Osteoblast (primary cell): ENCODE measurements around the gene IFNGR1. TPM values are rescaled to one million over a fixed set of nuclear protein-coding genes. Genes with fewer than 3 reads are reported as not detected.

ENCODE experiments used
- DNase-seq: peaks from one replicate; pipeline ENCODE4 v3.0.0; 2011; ENCODE audit warnings: low spot score, mixed read lengths; ENCODE audit not compliant: insufficient read length; ENCODE audit errors: missing footprints
- H2AFZ ChIP-seq: 2 replicates; pipeline ENCODE4 v1.6.0; 2011; ENCODE audit warnings: mild to moderate bottlenecking, low read length
- H3K27ac ChIP-seq: 2 replicates; pipeline ENCODE4 v1.5.1; 2011; ENCODE audit warnings: mild to moderate bottlenecking, low read depth, low read length, moderate library complexity
- H3K27me3 ChIP-seq: 2 replicates; pipeline ENCODE4 v1.6.0; 2012; ENCODE audit warnings: mild to moderate bottlenecking, control low read depth, inconsistent platforms, low read length, moderate library complexity; ENCODE audit not compliant: insufficient read depth
- H3K36me3 ChIP-seq: 2 replicates; pipeline ENCODE4 v1.5.1; 2011; ENCODE audit warnings: mild to moderate bottlenecking, low read length, control low read depth, moderate library complexity; ENCODE audit not compliant: insufficient read depth
- H3K4me1 ChIP-seq: 2 replicates; pipeline ENCODE4 v1.5.1; 2011; ENCODE audit warnings: mild to moderate bottlenecking, low read length, control low read depth, moderate library complexity; ENCODE audit not compliant: insufficient read depth
- H3K4me2 ChIP-seq: 2 replicates; pipeline ENCODE4 v1.6.0; 2011; ENCODE audit warnings: mild to moderate bottlenecking, low read length; ENCODE audit not compliant: insufficient read depth
- H3K4me3 ChIP-seq: fragments of 200-600 bp; sonication (generic); 3 replicates; pipeline ENCODE4 v1.5.1; 2012; ENCODE audit warnings: mild to moderate bottlenecking, low read length, inconsistent platforms; ENCODE audit not compliant: insufficient read depth
- H3K79me2 ChIP-seq: 2 replicates; pipeline ENCODE4 v1.6.0; 2012; ENCODE audit warnings: mild to moderate bottlenecking, low read length, control low read depth, inconsistent platforms; ENCODE audit not compliant: insufficient read depth
- H3K9me3 ChIP-seq: 2 replicates; pipeline ENCODE4 v1.5.1; 2011; ENCODE audit warnings: low read depth, low read length, control low read depth
- H4K20me1 ChIP-seq: 2 replicates; pipeline ENCODE4 v1.6.0; 2012; ENCODE audit warnings: mild to moderate bottlenecking, low read length, control low read depth; ENCODE audit not compliant: insufficient read depth
- total RNA-seq: library from RNA; depleted of rRNA; stranded (reverse); fragments of >200 nt; gene quantifications from 2 replicates; pipeline ENCODE4 v1.2.3, GENCODE V29; 2012
- TF ChIP-seq, protein P1 (sequence below): IDR thresholded peaks from 2 replicates; pipeline ENCODE4 v1.5.1; 2011; ENCODE audit warnings: mild to moderate bottlenecking, low read depth, low read length, moderate library complexity; ENCODE audit errors: extremely low read depth

IFNGR1 gene
- total RNA-seq, 1 donor: 62.6 TPM

DNA sequence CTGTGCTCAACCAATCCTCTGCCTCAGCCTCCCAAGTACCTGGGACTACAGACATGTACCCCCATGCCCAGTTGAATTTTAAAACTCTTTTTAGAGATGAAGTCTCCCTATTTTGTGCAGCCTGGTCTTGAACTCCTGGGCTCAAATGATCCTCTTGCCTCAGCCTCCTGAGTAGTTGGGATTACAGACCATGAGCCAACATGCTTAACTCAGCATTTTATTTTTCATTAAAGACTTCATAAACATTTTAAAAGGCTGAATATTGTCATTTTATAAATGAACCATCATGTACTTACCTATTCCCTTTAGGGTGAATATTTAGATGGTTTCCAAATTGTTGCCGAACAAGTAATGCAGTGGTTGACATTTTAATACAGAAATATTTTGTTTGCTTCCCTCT, 16.5 kb upstream of the IFNGR1 start:
- Histone ChIP-seq H3K27ac (no peak overlapping the region), H3K79me2 (no peaks in the 10 kb centered on the region), H3K36me3 (no peaks in the 10 kb centered on the region), H3K4me1 (peaks cover 24% of the 10 kb centered on the region), H4K20me1 (no peaks in the 10 kb centered on the region), H3K27me3 (no peaks in the 10 kb centered on the region), H3K4me3 (no peak overlapping the region), H3K4me2 (no peak overlapping the region), H2AFZ (no peak overlapping the region), H3K9me3 (no peaks in the 10 kb centered on the region)
- TF ChIP-seq, protein P1, sequence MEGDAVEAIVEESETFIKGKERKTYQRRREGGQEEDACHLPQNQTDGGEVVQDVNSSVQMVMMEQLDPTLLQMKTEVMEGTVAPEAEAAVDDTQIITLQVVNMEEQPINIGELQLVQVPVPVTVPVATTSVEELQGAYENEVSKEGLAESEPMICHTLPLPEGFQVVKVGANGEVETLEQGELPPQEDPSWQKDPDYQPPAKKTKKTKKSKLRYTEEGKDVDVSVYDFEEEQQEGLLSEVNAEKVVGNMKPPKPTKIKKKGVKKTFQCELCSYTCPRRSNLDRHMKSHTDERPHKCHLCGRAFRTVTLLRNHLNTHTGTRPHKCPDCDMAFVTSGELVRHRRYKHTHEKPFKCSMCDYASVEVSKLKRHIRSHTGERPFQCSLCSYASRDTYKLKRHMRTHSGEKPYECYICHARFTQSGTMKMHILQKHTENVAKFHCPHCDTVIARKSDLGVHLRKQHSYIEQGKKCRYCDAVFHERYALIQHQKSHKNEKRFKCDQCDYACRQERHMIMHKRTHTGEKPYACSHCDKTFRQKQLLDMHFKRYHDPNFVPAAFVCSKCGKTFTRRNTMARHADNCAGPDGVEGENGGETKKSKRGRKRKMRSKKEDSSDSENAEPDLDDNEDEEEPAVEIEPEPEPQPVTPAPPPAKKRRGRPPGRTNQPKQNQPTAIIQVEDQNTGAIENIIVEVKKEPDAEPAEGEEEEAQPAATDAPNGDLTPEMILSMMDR: no peak
- DNase-seq: no peak

DNA sequence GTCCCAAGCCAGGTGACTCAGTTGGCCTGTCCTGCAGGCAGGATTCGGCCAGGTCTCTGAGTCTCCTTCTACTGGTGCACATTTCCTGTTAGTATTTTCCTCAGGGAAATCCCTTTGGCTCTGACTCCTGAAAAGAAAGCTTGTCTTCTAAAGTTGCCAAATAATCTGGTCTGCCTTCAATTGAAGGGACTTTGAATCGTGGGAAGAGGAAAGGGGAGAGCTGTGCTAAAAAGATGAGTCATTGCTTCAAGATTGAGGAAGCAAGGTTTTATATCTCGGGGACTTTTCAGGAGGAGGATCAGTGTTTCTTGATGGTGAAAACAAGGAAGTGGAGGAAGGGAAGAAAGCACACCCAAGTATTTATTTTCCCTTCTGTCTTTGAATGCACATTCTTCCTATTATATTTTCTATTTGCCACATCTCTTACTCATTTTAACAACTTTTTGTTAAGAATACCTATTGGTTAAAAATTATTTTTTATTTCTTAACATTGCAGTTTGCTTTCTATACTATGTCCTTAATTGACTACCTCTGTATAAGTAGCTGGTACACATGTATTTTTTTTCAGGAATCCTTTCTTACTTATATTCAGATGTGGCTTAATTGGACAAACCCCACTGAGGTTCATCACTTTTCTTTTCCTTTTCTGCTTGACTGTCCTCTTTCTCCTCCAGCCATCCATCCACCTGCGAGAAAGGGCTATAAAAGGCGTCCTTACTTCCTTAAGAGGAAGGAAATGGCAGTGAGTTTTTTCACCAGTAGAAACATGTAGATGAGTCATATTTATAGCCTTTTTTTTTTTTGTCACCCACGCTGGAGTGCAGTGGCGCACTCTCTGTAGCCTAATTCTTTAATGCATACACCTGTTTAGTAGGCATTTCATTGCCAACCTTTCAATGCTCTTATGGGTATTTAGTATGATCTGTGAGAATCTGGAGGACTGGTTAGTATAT, 15.0 kb upstream of the IFNGR1 start:
- Histone ChIP-seq H3K9me3 (no peaks in the 10 kb centered on the region), H3K27me3 (no peaks in the 10 kb centered on the region), H3K79me2 (no peaks in the 10 kb centered on the region), H3K4me1 (peaks cover 24% of the 10 kb centered on the region), H2AFZ (peak overlapping the region; percentile 57), H3K36me3 (no peaks in the 10 kb centered on the region), H3K4me3 (no peak overlapping the region), H3K27ac (peak overlapping the region; percentile 65), H4K20me1 (no peaks in the 10 kb centered on the region), H3K4me2 (peak overlapping the region; percentile 66)
- TF ChIP-seq, protein P1: no peak
- peak; percentile 92 for DNase-seq

DNA sequence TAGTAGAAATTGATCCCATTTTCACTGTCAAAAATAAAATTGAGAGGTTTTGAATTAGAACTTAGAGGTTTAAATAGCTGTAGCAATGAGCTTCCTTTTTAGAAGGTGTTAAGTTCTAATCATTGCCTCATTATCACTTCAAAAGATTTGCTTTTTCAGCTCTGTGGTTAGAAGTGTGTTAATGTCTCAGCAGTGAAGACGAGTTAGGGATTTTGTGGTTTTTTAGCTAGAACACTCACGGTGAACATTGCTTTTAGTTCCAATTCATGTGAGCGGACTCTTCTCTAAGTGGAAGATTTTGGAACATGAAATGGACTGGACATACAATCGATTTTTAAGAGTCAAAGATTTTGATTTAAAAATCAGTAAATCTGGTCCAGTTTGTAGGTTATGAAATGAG, 12.7 kb upstream of the IFNGR1 start:
- no peak overlapping the region for H2AFZ ChIP-seq

More for the DNA sequence above, 12.7 kb upstream of the IFNGR1 start:
- H3K4me3 ChIP-seq: no peak overlapping the region
- TF ChIP-seq, protein P1: no peak
- H3K36me3 ChIP-seq: no peaks in the 10 kb centered on the region
- no peak for DNase-seq
- no peak overlapping the region for H3K27ac ChIP-seq
- peaks cover 13% of the 10 kb centered on the region for H3K4me1 ChIP-seq
- no peak overlapping the region for H3K4me2 ChIP-seq
- no peaks in the 10 kb centered on the region for H3K27me3 ChIP-seq
- H4K20me1 ChIP-seq: no peaks in the 10 kb centered on the region
- H3K9me3 ChIP-seq: no peaks in the 10 kb centered on the region
- H3K79me2 ChIP-seq: no peaks in the 10 kb centered on the region
